LNCAP (cell line): ENCODE data around the gene PEX5L.

Experiments
- CTCF ChIP-seq: fragments of 450-650 bp; IDR thresholded peaks from 2 replicates; pipeline ENCODE4 v1.5.1; 2017; ENCODE audit warnings: mild to moderate bottlenecking

Gene PEX5L

DNA sequence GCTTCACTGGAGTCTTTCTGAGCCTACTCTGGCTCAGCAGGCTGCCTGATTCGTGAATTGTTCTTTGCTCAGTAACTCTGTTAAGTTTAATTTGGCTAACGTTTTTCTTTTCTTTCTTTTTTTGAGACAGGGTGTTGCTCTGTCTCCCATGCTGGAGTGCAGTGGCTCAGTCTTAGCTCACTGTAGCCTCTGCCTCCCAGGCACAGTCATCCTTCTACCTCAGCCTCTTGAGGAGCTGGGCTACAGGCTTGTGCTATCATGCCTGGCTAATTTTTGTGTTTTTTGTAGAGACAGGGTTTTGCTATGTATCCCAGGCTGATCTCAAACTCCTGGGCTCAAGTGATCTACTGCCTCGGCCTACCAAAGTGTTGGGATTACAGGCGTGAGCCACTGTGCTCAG, 165.0 kb downstream of the PEX5L start:
- TF ChIP-seq CTCF = no peak

DNA sequence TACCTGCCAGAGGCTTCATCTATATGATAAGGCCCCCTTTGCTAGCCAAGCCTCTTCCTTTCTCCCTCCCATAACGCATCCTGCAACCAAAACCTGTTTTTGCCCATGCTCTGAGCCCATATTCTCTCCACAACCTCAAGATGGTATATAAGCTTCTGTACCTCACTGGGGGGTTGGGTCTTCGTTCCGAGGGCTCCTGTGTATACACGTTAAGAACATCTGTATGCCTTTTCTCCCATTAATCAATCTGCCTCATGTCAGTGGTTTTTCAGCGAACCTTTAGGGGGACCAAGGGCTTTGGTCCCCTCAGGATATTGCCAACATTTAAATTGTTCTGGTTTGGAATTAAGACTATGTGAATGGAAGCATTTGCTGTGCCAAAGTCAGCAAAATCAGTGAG, 168.0 kb downstream of the PEX5L start:
- TF ChIP-seq CTCF = no peak

- TF ChIP-seq CTCF = no peak
Measured at GRCh38 chr3:179867961-179868360, 168.8 kb downstream of the PEX5L start.

GRCh38 chr3:179865861-179866505, 170.8 kb downstream of the PEX5L start:
- TF ChIP-seq CTCF = no peak

DNA sequence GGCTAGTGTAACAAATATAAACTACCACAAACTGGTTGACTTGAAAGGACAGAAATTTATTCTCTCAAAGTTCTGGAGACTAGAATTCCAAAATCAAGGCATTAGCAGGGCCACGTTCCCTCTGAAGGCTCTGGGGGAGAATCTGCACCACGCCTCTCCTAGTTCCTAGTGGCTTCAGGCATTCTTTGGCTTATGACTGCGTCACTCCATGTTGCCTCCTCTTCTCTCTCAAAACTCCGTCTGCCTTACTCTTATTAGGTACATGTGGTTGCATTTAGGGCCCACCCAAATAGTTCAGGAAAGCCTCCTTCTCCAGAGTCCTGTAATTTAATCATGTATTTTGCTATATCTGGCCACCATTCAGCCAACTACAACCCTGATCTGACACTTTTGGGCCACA, 174.8 kb downstream of the PEX5L start:
- no peak for TF ChIP-seq CTCF

GRCh38 chr3:179861292-179861691, 175.4 kb downstream of the PEX5L start:
- no peak for TF ChIP-seq CTCF

DNA sequence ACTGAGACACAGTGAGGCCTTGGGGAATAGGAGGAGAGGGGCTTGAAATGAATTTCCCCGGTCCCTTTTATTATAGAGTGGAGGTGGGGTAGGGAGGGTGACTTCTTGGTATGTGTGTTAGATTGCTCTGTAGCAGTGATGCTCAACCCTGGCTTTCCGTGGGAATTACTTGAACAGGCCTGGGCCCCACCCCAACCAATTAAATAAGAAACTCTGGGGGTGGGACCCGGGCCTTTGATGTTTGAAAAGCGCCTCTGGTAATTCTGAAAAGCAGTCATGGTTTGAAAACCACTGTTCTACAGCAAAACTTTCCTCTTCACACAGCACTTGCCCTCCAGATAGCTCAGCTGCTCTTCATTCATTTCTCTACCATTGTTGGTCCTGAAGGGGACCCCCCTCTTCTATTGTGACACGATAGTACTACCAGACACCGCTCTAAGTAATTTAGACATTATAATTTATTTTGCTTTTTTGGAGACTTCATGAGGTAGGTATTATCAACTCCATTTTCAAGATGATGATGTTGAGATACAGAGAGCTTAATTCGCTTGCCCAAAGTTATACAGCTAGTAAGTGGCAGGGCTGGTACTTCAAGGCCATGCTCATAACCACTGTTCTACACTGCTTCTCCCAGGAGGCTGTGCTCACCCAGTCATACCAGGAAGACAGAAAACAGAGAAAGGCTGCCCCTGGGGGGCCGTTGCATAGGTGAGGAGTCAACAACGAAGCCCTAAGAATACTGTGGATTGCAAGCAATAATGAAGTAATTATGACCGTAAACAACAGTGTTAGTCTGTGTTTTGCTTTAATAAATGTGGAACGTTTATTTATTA, 176.2 kb downstream of the PEX5L start:
- TF ChIP-seq CTCF = no peak
